Measurements from ENCODE around the gene HOXA3. TPM values are rescaled to one million over a fixed set of nuclear protein-coding genes. Genes with fewer than 3 reads are reported as not detected.

The HOXA3 gene
- total and polyA plus RNA-seq, 2 donors (not counting 1 experiment from before 2014, with no cell fraction given): 0.68 to 1.5 TPM

- Histone ChIP-seq H3K4me2 (ENCODE audit: extremely low read depth, insufficient read depth, low read length) (peak overlapping the region; percentile 37), H3K9me3 (ENCODE audit: control insufficient read depth, insufficient read depth, low read depth, low read length) (no peaks in the 10 kb centered on the region), H3K79me2 (ENCODE audit: control insufficient read depth, insufficient read depth, low read length) (no peaks in the 10 kb centered on the region), H3K9ac (ENCODE audit: insufficient read depth, low read length) (no peak overlapping the region), H4K20me1 (ENCODE audit: control insufficient read depth, extremely low read depth, insufficient read depth, low read length) (no peaks in the 10 kb centered on the region), H3K27ac (ENCODE audit: insufficient read depth, low read length) (no peak overlapping the region), H3K27me3 (ENCODE audit: control insufficient read depth, insufficient read depth, low read length) (peaks cover 72% of the 10 kb centered on the region), H2AFZ (ENCODE audit: low read length) (no peak overlapping the region), H3K4me3 (replicated peaks in 1 of 4; ENCODE audit: control extremely low read depth in 1 of 4, insufficient read depth in 1 of 4, low read depth in 3 of 4, low read length in 4 of 4) (peak overlapping the region in 1 of 4 experiments; percentile 28), H3K36me3 (ENCODE audit: control insufficient read depth, insufficient read depth, low read length) (no peaks in the 10 kb centered on the region), H3K4me1 (ENCODE audit: control insufficient read depth, extremely low read depth, insufficient read depth, low read length) (no peaks in the 10 kb centered on the region)
- TF ChIP-seq EZH2 (IDR thresholded peaks at IDR 0.05; ENCODE audit: low read length, missing control alignments) (no peak), CTCF (conservative IDR thresholded peaks at IDR 0.05 in 1 of 2, IDR thresholded peaks at IDR 0.05 in 1 of 2; ENCODE audit: low read depth in 1 of 2, low read length in 2 of 2) (no peak)
- DNase-seq (ENCODE audit: low read depth in 2 of 2): no peak
Measured at GRCh38 chr7:27192546-27193334, 40.4 kb upstream of the HOXA3 start.

GRCh38 chr7:27191833-27192545 lies 39.6 kb upstream of the HOXA3 start:
- H3K27me3 ChIP-seq (ENCODE audit: control insufficient read depth, insufficient read depth, low read length): peaks cover 77% of the 10 kb centered on the region

More at GRCh38 chr7:27191833-27192545, 39.6 kb upstream of the HOXA3 start:
- H2AFZ ChIP-seq (ENCODE audit: low read length): no peak overlapping the region
- H3K36me3 ChIP-seq (ENCODE audit: control insufficient read depth, insufficient read depth, low read length): no peaks in the 10 kb centered on the region
- no peak for TF ChIP-seq CTCF (conservative IDR thresholded peaks at IDR 0.05 in 1 of 2, IDR thresholded peaks at IDR 0.05 in 1 of 2; ENCODE audit: low read depth in 1 of 2, low read length in 2 of 2)
- peak; percentile 79 for TF ChIP-seq EZH2 (IDR thresholded peaks at IDR 0.05; ENCODE audit: low read length, missing control alignments)
- H3K9me3 ChIP-seq (ENCODE audit: control insufficient read depth, insufficient read depth, low read depth, low read length): no peaks in the 10 kb centered on the region
- no peak for DNase-seq (ENCODE audit: low read depth in 2 of 2)
- H3K79me2 ChIP-seq (ENCODE audit: control insufficient read depth, insufficient read depth, low read length): no peaks in the 10 kb centered on the region
- no peaks in the 10 kb centered on the region for H4K20me1 ChIP-seq (ENCODE audit: control insufficient read depth, extremely low read depth, insufficient read depth, low read length)
- H3K4me3 ChIP-seq (replicated peaks in 1 of 4; ENCODE audit: control extremely low read depth in 1 of 4, insufficient read depth in 1 of 4, low read depth in 3 of 4, low read length in 4 of 4): no peak overlapping the region
- no peaks in the 10 kb centered on the region for H3K4me1 ChIP-seq (ENCODE audit: control insufficient read depth, extremely low read depth, insufficient read depth, low read length)
- H3K9ac ChIP-seq (ENCODE audit: insufficient read depth, low read length): no peak overlapping the region
- H3K27ac ChIP-seq (ENCODE audit: insufficient read depth, low read length): no peak overlapping the region
- no peak overlapping the region for H3K4me2 ChIP-seq (ENCODE audit: extremely low read depth, insufficient read depth, low read length)

Data from fibroblast of lung (primary cell).